Transverse colon (tissue), 4 donors: ENCODE results near the gene TRABD2A.

Experiments
- EP300 ChIP-seq: sonication (generic); formaldehyde crosslinking; IDR thresholded peaks from one replicate; pipeline ENCODE4 v1.6.1; 2017; ENCODE audit warnings: antibody characterized with exemption, low read depth
- POLR2A ChIP-seq: fragments of 450-650 bp; IDR thresholded peaks from one replicate; pipeline ENCODE4 v1.6.1; 2016; ENCODE audit warnings: antibody characterized with exemption, mild to moderate bottlenecking, moderate library complexity
- POLR2AphosphoS5 ChIP-seq, 3 donors: sonication (generic); formaldehyde crosslinking; IDR thresholded peaks; one replicate each; pipeline ENCODE4 v1.6.1; 2016; ENCODE audit warnings: antibody characterized with exemption in 3 of 3
- TF ChIP-seq, protein P1 (sequence below), 5 experiments: fragments of 200-600 bp in 3 of 5; fragments of 450-650 bp in 2 of 5; sonication (generic) in 3 of 5; IDR thresholded peaks; 1 replicate in 2 of 5; 2 replicates in 3 of 5; pipeline ENCODE4 v1.5.1; 2016 to 2017; ENCODE audit warnings: antibody characterized with exemption in 5 of 5, inconsistent platforms in 3 of 5, mild to moderate bottlenecking in 2 of 5, moderate library complexity in 1 of 5

DNA sequence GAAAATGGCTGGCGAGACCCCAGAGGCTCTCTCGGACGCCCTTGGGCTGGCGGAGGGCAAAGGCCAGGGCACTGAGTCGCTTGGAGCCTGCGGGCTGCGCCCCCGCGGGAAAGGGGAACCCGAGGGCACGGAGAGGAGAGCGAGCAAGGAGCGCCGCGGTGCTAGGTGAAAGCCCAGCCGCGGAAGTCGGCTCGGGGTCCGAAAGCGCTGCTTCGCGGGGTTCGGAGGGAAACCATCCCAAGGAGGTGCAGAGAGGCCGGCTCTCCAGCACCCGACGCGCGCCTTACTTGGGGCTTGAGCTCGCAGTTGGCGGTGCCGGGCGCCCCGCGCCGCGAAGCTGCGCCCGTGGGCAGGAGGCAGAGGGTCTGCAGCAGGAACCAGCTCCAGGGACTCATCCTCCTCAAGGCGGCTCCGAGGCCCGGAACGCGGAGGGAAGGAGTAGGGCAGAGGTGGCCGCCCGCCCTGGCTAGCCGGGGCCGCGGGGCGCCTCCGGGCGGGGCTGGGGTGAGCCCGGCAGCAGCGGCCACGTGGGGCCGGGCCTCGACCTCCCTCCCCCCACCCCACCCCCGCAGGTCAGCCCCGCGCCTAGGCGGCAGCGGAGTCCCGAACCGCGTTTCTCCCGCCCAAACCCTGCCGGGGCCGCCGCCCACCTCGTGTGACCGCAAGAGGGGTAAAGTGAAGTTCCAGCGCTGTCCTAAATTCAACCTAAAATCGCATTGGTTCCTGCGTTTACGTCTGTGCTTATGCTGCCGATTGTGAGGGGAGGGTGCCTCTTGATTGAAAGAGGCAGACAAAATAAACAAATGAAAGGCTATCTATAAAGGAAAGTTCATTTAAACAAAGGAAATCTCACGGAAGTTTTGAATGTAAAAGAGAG is at the start of gene TRABD2A:
- TF ChIP-seq, protein P1, sequence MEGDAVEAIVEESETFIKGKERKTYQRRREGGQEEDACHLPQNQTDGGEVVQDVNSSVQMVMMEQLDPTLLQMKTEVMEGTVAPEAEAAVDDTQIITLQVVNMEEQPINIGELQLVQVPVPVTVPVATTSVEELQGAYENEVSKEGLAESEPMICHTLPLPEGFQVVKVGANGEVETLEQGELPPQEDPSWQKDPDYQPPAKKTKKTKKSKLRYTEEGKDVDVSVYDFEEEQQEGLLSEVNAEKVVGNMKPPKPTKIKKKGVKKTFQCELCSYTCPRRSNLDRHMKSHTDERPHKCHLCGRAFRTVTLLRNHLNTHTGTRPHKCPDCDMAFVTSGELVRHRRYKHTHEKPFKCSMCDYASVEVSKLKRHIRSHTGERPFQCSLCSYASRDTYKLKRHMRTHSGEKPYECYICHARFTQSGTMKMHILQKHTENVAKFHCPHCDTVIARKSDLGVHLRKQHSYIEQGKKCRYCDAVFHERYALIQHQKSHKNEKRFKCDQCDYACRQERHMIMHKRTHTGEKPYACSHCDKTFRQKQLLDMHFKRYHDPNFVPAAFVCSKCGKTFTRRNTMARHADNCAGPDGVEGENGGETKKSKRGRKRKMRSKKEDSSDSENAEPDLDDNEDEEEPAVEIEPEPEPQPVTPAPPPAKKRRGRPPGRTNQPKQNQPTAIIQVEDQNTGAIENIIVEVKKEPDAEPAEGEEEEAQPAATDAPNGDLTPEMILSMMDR (IDR thresholded peaks at IDR 0.05) = no peak
- TF ChIP-seq POLR2A (peak; percentile 44), EP300 (no peak), POLR2AphosphoS5 (IDR thresholded peaks at IDR 0.05) (peak in 2 of 3 donors; percentile 26 to 50)
